ENCODE results near the gene ZNF136.

Gene ZNF136

DNA sequence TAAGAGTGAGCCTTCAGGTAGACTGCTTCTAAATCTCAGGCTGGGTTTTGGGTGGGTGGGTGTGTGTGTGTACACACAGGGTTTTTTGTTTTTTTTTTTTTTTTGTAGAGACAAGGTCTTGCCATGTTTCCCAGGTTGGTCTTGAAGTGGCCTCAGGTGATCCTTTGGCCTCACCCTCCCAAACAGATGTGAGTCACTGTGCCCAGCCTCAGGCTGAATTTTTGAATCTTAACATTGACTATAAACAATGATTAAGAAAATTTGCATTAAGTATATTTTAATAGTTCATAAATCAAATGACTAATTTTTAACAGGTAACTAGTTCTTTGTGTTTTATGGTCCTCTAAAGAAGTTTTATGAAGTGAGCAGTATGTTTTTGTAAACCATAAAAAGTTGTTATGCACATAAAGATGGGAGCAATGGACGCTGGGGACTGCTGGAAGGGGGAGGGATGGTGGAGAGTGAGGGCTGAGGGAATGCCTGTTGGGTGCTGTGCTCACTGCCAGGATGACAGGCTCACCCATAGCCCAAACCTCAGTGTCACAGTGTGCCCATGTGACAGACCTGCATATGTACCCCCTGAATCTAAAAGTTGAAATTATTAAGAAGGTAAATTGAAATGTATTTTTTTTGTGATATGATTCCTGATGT is 60.2 kb downstream of the ZNF136 start:
- Mint-ChIP-seq H3K27ac (no peak overlapping the region), H3K27me3 (no peaks in the 10 kb centered on the region), H3K36me3 (ENCODE audit: low read depth) (peaks cover 17% of the 10 kb centered on the region), H3K9me3 (peaks cover 14% of the 10 kb centered on the region), H3K4me1 (ENCODE audit: low read depth) (no peaks in the 10 kb centered on the region), H3K4me3 (no peak overlapping the region)

DNA sequence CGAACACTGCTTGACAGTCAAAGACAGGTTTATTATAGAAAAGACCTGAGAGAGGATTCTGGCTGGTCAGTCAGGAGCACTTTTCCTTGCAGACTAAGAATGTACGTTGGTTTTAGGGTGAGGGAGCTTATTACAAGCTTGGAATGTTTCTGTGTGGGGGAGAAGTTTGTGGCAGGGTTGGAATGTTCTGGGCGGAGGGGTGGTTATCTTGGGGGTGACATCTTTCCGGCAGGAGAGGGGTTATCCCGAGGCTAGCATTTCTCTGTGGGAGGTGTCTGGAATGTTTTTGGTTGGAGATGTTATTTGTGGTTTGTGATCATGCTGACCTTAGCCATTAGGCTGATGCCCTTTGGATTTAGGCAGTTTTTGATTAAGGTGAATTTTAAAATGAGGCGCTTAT is 61.8 kb downstream of the ZNF136 start:
- Mint-ChIP-seq H3K27ac (no peak overlapping the region), H3K4me1 (ENCODE audit: low read depth) (no peaks in the 10 kb centered on the region), H3K4me3 (no peak overlapping the region), H3K27me3 (no peaks in the 10 kb centered on the region), H3K9me3 (peaks cover 4% of the 10 kb centered on the region), H3K36me3 (ENCODE audit: low read depth) (peaks cover 17% of the 10 kb centered on the region)

DNA sequence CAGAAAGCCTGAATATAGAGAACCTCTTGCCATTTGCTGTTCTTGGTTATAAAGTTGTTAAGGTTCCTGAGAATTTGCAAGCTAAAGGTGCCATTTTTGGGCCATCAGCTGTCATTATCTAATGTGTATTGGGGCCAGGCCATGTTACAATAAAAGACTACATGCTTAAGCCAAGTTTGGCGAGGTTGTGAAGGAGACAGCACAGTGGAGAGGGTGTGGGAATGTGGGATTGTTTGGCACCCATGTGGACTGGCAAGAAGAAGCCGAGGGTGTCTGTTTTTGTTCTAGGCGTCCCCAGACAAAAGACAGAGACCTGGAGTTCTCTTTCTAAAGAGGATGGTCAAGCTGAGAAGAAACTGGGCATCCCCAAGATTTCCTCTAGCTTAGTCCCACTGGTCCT is 67.1 kb downstream of the ZNF136 start:
- Mint-ChIP-seq H3K4me1 (ENCODE audit: low read depth) (no peaks in the 10 kb centered on the region), H3K4me3 (no peak overlapping the region), H3K27ac (no peak overlapping the region)

DNA sequence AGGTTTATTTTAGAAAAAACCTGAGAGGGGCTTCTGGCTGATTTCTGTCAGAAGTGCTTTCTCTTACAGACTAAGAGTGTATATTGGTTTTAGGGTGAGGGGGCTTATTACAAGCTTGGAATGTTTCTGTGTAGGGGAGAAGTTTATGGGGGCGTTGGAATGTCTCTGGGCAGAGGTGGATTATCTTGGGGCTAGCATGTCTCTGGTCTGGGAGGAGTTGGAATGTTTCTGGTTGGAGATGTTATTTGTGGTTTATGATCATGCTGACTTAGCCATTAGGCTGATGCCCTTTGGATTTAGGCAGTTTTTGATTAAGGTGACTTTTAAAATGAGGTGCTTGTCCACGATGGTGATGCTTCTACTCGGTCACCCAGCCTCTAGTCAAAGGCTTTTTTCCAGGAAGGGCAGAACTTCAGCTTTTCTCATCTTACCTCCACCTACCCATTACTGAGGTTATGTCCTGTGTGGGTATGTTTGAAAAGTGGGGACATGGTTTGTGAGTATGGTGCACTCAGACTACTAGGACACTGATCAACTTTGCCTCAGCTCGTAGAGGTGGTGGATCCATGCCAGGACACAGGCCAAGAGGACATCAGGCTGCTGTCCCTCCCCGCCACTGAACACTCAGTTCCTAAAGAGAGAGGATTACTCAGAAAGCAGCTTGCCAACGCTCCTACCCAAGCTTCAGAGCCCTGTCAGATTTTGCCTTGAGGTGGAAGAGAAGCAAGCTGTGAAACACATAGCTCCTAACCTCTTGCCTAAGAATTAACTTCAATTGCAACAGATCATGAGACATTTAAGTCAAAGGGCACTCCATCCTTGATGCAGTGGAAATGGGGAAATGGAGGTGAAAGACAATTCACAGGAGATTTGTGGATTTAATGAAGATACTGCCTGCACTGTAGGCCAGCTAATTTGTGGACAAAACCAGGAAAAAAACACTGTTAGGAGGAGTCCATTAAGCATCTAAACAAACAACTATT is 68.1 kb downstream of the ZNF136 start:
- peaks cover 5% of the 10 kb centered on the region for H3K9me3 Mint-ChIP-seq
- no peaks in the 10 kb centered on the region for H3K4me1 Mint-ChIP-seq (ENCODE audit: low read depth)
- H3K36me3 Mint-ChIP-seq (ENCODE audit: low read depth) = peaks cover 35% of the 10 kb centered on the region
- H3K27ac Mint-ChIP-seq = no peak overlapping the region
- no peak overlapping the region for H3K4me3 Mint-ChIP-seq
- H3K27me3 Mint-ChIP-seq = no peaks in the 10 kb centered on the region

More for the DNA sequence above, 67.1 kb downstream of the ZNF136 start:
- Mint-ChIP-seq H3K9me3 (peaks cover 5% of the 10 kb centered on the region), H3K27me3 (no peaks in the 10 kb centered on the region), H3K36me3 (ENCODE audit: low read depth) (peaks cover 37% of the 10 kb centered on the region)

DNA sequence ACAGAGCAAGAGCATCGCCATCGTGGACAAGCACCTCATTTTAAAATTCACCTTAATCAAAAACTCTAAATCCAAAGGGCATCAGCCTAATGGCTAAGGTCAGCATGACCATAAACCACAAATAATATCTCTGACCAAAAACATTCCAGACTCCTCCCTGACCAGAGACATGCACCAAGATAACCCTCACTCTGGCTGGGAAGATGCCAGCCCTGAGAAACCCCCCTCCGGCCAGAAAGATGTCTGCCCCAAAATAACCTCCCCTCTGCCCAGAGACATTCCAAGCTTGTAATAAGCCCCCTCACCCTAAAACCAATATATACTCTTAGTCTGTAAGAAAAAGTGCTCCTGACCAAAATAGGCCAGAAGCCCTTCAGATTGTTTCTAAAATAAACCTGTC is 70.1 kb downstream of the ZNF136 start:
- H3K4me1 Mint-ChIP-seq (ENCODE audit: low read depth) = no peaks in the 10 kb centered on the region
- no peak overlapping the region for H3K4me3 Mint-ChIP-seq
- H3K36me3 Mint-ChIP-seq (ENCODE audit: low read depth) = peaks cover 38% of the 10 kb centered on the region
- H3K27ac Mint-ChIP-seq = no peak overlapping the region
- no peaks in the 10 kb centered on the region for H3K27me3 Mint-ChIP-seq
- peaks cover 5% of the 10 kb centered on the region for H3K9me3 Mint-ChIP-seq

DNA sequence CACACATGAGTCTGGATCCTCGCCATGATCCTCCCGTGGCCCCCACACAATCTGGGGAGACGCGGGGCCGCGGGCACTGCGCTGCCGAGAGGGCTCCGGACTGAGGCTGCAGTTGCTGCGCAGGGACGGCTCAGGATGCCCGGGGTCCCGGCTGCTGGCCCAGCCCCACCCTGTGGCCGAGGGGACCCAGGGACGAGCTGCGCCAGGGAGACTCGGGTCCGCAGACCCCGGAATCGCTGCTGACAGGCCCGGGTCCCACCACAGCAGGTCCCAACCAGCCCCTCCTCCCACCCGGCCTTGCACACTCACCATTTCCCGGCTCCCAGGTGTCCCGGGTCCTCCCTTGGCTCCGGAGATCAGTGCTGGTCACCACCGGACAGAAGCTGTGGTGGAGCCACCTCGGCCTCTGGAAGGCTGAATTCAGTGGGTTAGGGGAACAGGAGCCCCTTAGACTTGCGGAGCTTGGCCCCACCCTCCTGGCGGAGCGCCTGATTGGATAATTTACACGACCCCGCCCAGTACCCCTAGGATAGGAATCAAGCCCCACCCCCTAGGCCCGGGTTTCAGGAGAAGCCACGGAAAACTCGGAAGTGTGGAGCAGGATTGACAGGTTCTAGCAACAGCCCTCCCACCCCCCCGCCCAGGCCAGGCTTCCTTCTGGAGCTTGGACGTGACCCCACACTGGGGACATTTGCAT is 74.4 kb downstream of the ZNF136 start:
- Mint-ChIP-seq H3K36me3 (ENCODE audit: low read depth) (peaks cover 29% of the 10 kb centered on the region), H3K27ac (no peak overlapping the region), H3K4me1 (ENCODE audit: low read depth) (no peaks in the 10 kb centered on the region), H3K9me3 (peaks cover 19% of the 10 kb centered on the region), H3K27me3 (no peaks in the 10 kb centered on the region), H3K4me3 (no peak overlapping the region)
